H1 (cell line): ENCODE results near the gene MTR. TPM values are rescaled to one million over a fixed set of nuclear protein-coding genes. Genes with fewer than 3 reads are reported as not detected.

Experiments used
- CTCF ChIA-PET: fragments of 300-600 bp; sonication (Branson Sonifier 250); formaldehyde crosslinking; loops from one replicate; lab custom pipeline; 2021; ENCODE audit not compliant: partially characterized antibody; lab: Charles Lee
- POLR2A ChIA-PET: fragments of 300-600 bp; sonication (Branson Sonifier 250); formaldehyde crosslinking; loops from one replicate; lab custom pipeline; 2021; ENCODE audit warnings: inconsistent platforms; ENCODE audit not compliant: partially characterized antibody; lab: Charles Lee
- DNase-seq, 2 experiments: peaks; one replicate each; pipeline versions ENCODE4 v3.0.0 to v3.0.0-alpha.2; 2010 to 2022; ENCODE audit warnings: low spot score in 2 of 2, low read depth in 1 of 2, mixed read lengths in 1 of 2
- FAIRE-seq: peaks from 2 replicates; lab custom pipeline; 2011; peaks lifted over from hg19 to GRCh38; lab: Jason Lieb, UNC
- H2AFZ ChIP-seq: 2 replicates; pipeline ENCODE4 v1.8.1; 2012; ENCODE audit warnings: low read length, inconsistent platforms
- H2AK5ac ChIP-seq: 2 replicates; pipeline ENCODE4 v1.6.1; 2013; ENCODE audit warnings: low read depth, low read length
- H2BK120ac ChIP-seq: replicated peaks from 2 replicates; pipeline ENCODE3; 2013; ENCODE audit warnings: low read depth, low read length, inconsistent platforms
- H2BK12ac ChIP-seq: 2 replicates; pipeline ENCODE4 v1.6.1; 2013; ENCODE audit warnings: low read depth, low read length
- H2BK15ac ChIP-seq: 2 replicates; pipeline ENCODE4 v1.6.1; 2013; ENCODE audit warnings: low read length
- H2BK20ac ChIP-seq: 2 replicates; pipeline ENCODE4 v1.6.1; 2013; ENCODE audit warnings: low read length
- H2BK5ac ChIP-seq: 2 replicates; pipeline ENCODE4 v1.6.1; 2013; ENCODE audit warnings: low read depth, low read length
- H3K14ac ChIP-seq: 2 replicates; pipeline ENCODE4 v1.6.1; 2013; ENCODE audit warnings: inconsistent platforms; ENCODE audit not compliant: insufficient read length
- H3K18ac ChIP-seq: 2 replicates; pipeline ENCODE4 v1.6.1; 2013; ENCODE audit warnings: low read length; ENCODE audit errors: extremely low read depth
- H3K23ac ChIP-seq: 2 replicates; pipeline ENCODE4 v1.6.1; 2013; ENCODE audit warnings: inconsistent platforms; ENCODE audit not compliant: insufficient read length
- H3K23me2 ChIP-seq: 2 replicates; pipeline ENCODE4 v1.6.1; 2013; ENCODE audit warnings: low read depth, low read length
- H3K27ac ChIP-seq: 2 replicates; pipeline ENCODE4 v1.6.1; 2011; ENCODE audit warnings: low read depth, low read length, inconsistent platforms
- H3K27me3 ChIP-seq, 4 experiments: replicated peaks in 1 of 4; 1 replicate in 1 of 4; 2 replicates in 3 of 4; pipeline versions ENCODE4 v1.6.1 to v1.8.1; 2011 to 2013; ENCODE audit warnings: low read length in 3 of 4, mild to moderate bottlenecking in 3 of 4, inconsistent platforms in 2 of 4, mixed read lengths in 2 of 4, moderate library complexity in 1 of 4; ENCODE audit not compliant: control insufficient read depth in 3 of 4, insufficient read depth in 3 of 4; ENCODE audit errors: extremely low read depth in 1 of 4
- H3K36me3 ChIP-seq, 4 experiments: 2 replicates each; pipeline versions ENCODE4 v1.6.1 to v1.8.1; 2011 to 2013; ENCODE audit warnings: mild to moderate bottlenecking in 4 of 4, low read length in 3 of 4, moderate library complexity in 2 of 4, control low read depth in 1 of 4, inconsistent platforms in 1 of 4; ENCODE audit not compliant: insufficient read depth in 4 of 4, control insufficient read depth in 2 of 4
- H3K4ac ChIP-seq: replicated peaks from 2 replicates; pipeline ENCODE3; 2013; ENCODE audit warnings: low read length, low read depth, mixed read lengths, inconsistent platforms; ENCODE audit not compliant: insufficient read length
- H3K4me1 ChIP-seq, 4 experiments: replicated peaks in 1 of 4; 1 replicate in 1 of 4; 2 replicates in 3 of 4; pipeline versions ENCODE4 v1.6.1 to v1.8.1; 2011 to 2013; ENCODE audit warnings: low read length in 3 of 4, inconsistent platforms in 2 of 4, mixed read lengths in 1 of 4; ENCODE audit not compliant: insufficient read depth in 4 of 4, control insufficient read depth in 3 of 4
- H3K4me2 ChIP-seq, 2 experiments: 2 replicates each; pipeline versions ENCODE4 v1.6.1 to v1.8.1; 2011 to 2013; ENCODE audit warnings: low read depth in 2 of 2, low read length in 2 of 2, control low read depth in 1 of 2, inconsistent platforms in 1 of 2, mild to moderate bottlenecking in 1 of 2; ENCODE audit not compliant: insufficient read depth in 1 of 2
- H3K4me3 ChIP-seq, 4 experiments: fragments of 200-600, 300-600 bp in 1 of 4; sonication (generic), shearing (Covaris generic), sonication (Bioruptor Twin) in 1 of 4; 2 replicates each; pipeline versions ENCODE4 v1.5.1 to v1.8.1; 2011 to 2016; ENCODE audit warnings: low read length in 4 of 4, low read depth in 3 of 4, control low read depth in 2 of 4, inconsistent platforms in 2 of 4, mild to moderate bottlenecking in 2 of 4, mixed read lengths in 1 of 4, moderate library complexity in 1 of 4; ENCODE audit not compliant: insufficient read depth in 2 of 4; ENCODE audit errors: extremely low read depth in 1 of 4
- H3K56ac ChIP-seq: replicated peaks from 2 replicates; pipeline ENCODE3; 2013; ENCODE audit warnings: low read depth, mild to moderate bottlenecking, mixed read lengths, low read length, inconsistent platforms; ENCODE audit not compliant: insufficient read length
- H3K79me1 ChIP-seq: 2 replicates; pipeline ENCODE4 v1.6.1; 2013; ENCODE audit warnings: low read depth, low read length, control low read depth
- H3K79me2 ChIP-seq, 2 experiments: 2 replicates each; pipeline versions ENCODE4 v1.6.1 to v1.8.1; 2012 to 2013; ENCODE audit warnings: low read length in 2 of 2, mild to moderate bottlenecking in 2 of 2, inconsistent platforms in 1 of 2; ENCODE audit not compliant: insufficient read depth in 2 of 2, control insufficient read depth in 1 of 2
- H3K9ac ChIP-seq, 4 experiments: replicated peaks in 1 of 4; 1 replicate in 1 of 4; 2 replicates in 3 of 4; pipeline versions ENCODE4 v1.6.1 to v1.8.1; 2011 to 2013; ENCODE audit warnings: low read depth in 3 of 4, low read length in 3 of 4, control low read depth in 2 of 4, mild to moderate bottlenecking in 2 of 4, moderate library complexity in 2 of 4, inconsistent platforms in 1 of 4; ENCODE audit errors: extremely low read depth in 1 of 4
- H3K9me3 ChIP-seq, 2 experiments: 2 replicates each; pipeline versions ENCODE4 v1.6.1 to v1.8.1; 2012 to 2013; ENCODE audit warnings: mild to moderate bottlenecking in 2 of 2, moderate library complexity in 2 of 2, control low read depth in 1 of 2, inconsistent platforms in 1 of 2, low read depth in 1 of 2, low read length in 1 of 2, mixed read lengths in 1 of 2; ENCODE audit not compliant: insufficient read depth in 2 of 2
- H4K20me1 ChIP-seq, 2 experiments: replicated peaks in 1 of 2; 2 replicates each; pipeline versions ENCODE3 to v1.8.1; 2011 to 2013; ENCODE audit warnings: inconsistent platforms in 2 of 2, low read length in 2 of 2, mild to moderate bottlenecking in 1 of 2; ENCODE audit not compliant: insufficient read depth in 2 of 2, control insufficient read depth in 1 of 2
- H4K5ac ChIP-seq: 2 replicates; pipeline ENCODE4 v1.6.1; 2013; ENCODE audit warnings: low read length, low read depth, mixed read lengths, inconsistent platforms; ENCODE audit not compliant: insufficient read length
- H4K8ac ChIP-seq: 2 replicates; pipeline ENCODE4 v1.8.0; 2013; ENCODE audit warnings: mild to moderate bottlenecking, moderate library complexity, low read length, inconsistent platforms; ENCODE audit not compliant: insufficient read depth; ENCODE audit errors: extremely low read depth
- H4K91ac ChIP-seq: replicated peaks from 2 replicates; pipeline ENCODE3; 2013; ENCODE audit warnings: low read length, mixed read lengths, inconsistent platforms; ENCODE audit not compliant: insufficient read length
- GABPA ChIP-seq: IDR thresholded peaks from 2 replicates; pipeline ENCODE4 v1.6.1; 2011; ENCODE audit warnings: mild to moderate bottlenecking, low read length, moderate library complexity, borderline replicate concordance; ENCODE audit not compliant: insufficient read depth
- SRF ChIP-seq: IDR thresholded peaks from 2 replicates; pipeline ENCODE4 v1.6.1; 2011; ENCODE audit warnings: mild to moderate bottlenecking, low read depth, low read length, moderate library complexity
- WGBS, 2 experiments: shearing (Covaris generic) in 1 of 2; methylation state at CpG; one replicate each; pipeline versions ENCODE4 v1.1.6 to v1.1.7; 2013 to 2015; ENCODE audit warnings: low lambda C conversion rate in 2 of 2, mixed read lengths in 2 of 2, inconsistent platforms in 1 of 2, low coverage in 1 of 2, missing lambda C conversion rate in 1 of 2; ENCODE audit not compliant: insufficient replicate concordance in 2 of 2, insufficient coverage in 1 of 2, insufficient read length in 1 of 2; ENCODE audit errors: extremely low coverage in 1 of 2, missing lambda C conversion rate in 1 of 2; 5-methylcytosine and 5-hydroxymethylcytosine counted together
- polyA plus RNA-seq, 7 experiments: library from polyadenylated mRNA; depleted of rRNA in 3 of 7; stranded (reverse) in 5 of 7; unstranded in 2 of 7; fragments of >200 nt in 5 of 7; fragments of 200-250 nt in 2 of 7; gene quantifications; 1 replicate in 5 of 7; 2 replicates in 1 of 7; 4 replicates in 1 of 7; pipeline versions ENCODE4 v1.2.1 to v1.2.3, GENCODE V29; 2011 to 2013; ENCODE audit warnings: missing spikeins in 2 of 7, mixed read lengths in 2 of 7
- total RNA-seq: library from RNA; stranded (reverse); fragmentation: NEBNext Ultra II Directional; extraction: Animal tissue kit (Norgen Biotek cat#: 25700); gene quantifications from 2 replicates; pipeline ENCODE4 v1.2.1, GENCODE V29; 2021

The MTR gene
- total and polyA plus RNA-seq, 2 of the 8 experiments (the other 6 are each of a cell fraction or from before 2014, with no cell fraction given), result 4.8 to 27.4 TPM

DNA sequence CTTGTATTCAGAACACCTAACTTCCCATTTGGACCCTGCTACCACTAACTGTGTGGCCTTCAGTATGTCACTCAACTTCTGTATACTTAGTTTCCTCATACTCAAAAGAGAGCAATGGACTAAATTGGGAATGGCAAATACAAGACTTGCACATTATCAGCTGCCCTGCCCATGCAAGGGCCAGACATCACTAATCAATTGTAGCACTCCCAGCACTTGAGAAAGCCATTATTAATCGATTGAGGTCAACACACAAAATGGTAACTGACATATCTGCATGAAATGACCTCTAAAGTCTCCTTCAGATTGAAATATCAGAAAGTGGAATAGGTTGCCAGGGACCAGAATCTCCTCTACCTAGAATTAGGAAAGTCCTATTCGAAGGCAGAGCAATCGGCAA, 149.9 kb downstream of the MTR start:
- CTCF ChIA-PET, result no interaction called here
- no peak overlapping the region for H3K14ac ChIP-seq

More for the DNA sequence above, 149.9 kb downstream of the MTR start:
- POLR2A ChIA-PET, result no interaction called here
- H3K9me3 ChIP-seq, result no peaks in the 10 kb centered on the region
- H3K23ac ChIP-seq, result no peak overlapping the region
- no peaks in the 10 kb centered on the region for H4K20me1 ChIP-seq
- no peak overlapping the region for H3K4me2 ChIP-seq
- H2AFZ ChIP-seq, result no peak overlapping the region
- no peak overlapping the region for H2BK12ac ChIP-seq
- FAIRE-seq, result no peak
- H2AK5ac ChIP-seq, result no peak overlapping the region
- H3K4ac ChIP-seq, result no peak overlapping the region
- no peak overlapping the region for H2BK15ac ChIP-seq
- no peak overlapping the region for H4K91ac ChIP-seq
- no peaks in the 10 kb centered on the region for H3K79me1 ChIP-seq
- H3K9ac ChIP-seq, result no peak overlapping the region
- H4K8ac ChIP-seq, result no peak overlapping the region
- H3K23me2 ChIP-seq, result no peaks in the 10 kb centered on the region; the same call in 1 of the 2 replicates
- TF ChIP-seq GABPA (no peak), SRF (peak; percentile 46; the same call in 1 of the 2 replicates)
- TF ChIP-seq, all 59 proteins: peak for 1
- WGBS, 2 experiments, result 73% methylated on average over 3 of the region's 3 CpGs; no CpG with 5 or more reads in 1 of the 2 experiments
- Histone ChIP-seq H2BK120ac (no peak overlapping the region), H3K79me2 (no peaks in the 10 kb centered on the region), H3K4me3 (no peak overlapping the region), H3K36me3 (no peaks in the 10 kb centered on the region), H3K4me1 (no peaks in the 10 kb centered on the region; a peak in 1 of 7 replicates), H3K56ac (no peak overlapping the region), H2BK20ac (no peak overlapping the region), H3K18ac (no peak overlapping the region), H4K5ac (no peak overlapping the region), H3K27me3 (no peaks in the 10 kb centered on the region), H2BK5ac (no peak overlapping the region), H3K27ac (no peak overlapping the region)
- DNase-seq, result no peak
